Neutrophil (primary cell): ENCODE data around the gene TFAP2B.

Experiments used
- H3K27ac ChIP-seq: fragments of 200-600 bp; sonication (generic); 2 replicates; pipeline ENCODE4 v1.5.1; 2016; ENCODE audit warnings: mild to moderate bottlenecking, moderate library complexity
- H3K27me3 ChIP-seq: fragments of 200-600 bp; sonication (generic); 2 replicates; pipeline ENCODE4 v1.6.0; 2016; ENCODE audit warnings: mild to moderate bottlenecking
- H3K36me3 ChIP-seq: fragments of 200-600 bp; sonication (generic); 2 replicates; pipeline ENCODE4 v1.5.1; 2017
- H3K4me1 ChIP-seq, 2 experiments: fragments of 200-600 bp in 1 of 2; sonication (generic) in 1 of 2; 1 replicate in 1 of 2; 2 replicates in 1 of 2; pipeline versions ENCODE4 v1.5.1 to v1.6.1; 2013 to 2016; ENCODE audit warnings: low read depth in 1 of 2, low read length in 1 of 2, mild to moderate bottlenecking in 1 of 2, moderate library complexity in 1 of 2; ENCODE audit not compliant: control insufficient read depth in 1 of 2, insufficient read depth in 1 of 2
- H3K4me3 ChIP-seq, 2 experiments: fragments of 200-600 bp in 1 of 2; sonication (generic) in 1 of 2; 1 replicate in 1 of 2; 2 replicates in 1 of 2; pipeline ENCODE4 v1.5.1; 2013 to 2016; ENCODE audit warnings: low read depth in 1 of 2, low read length in 1 of 2, mild to moderate bottlenecking in 1 of 2, moderate library complexity in 1 of 2
- H3K9me3 ChIP-seq: fragments of 200-600 bp; sonication (generic); 2 replicates; pipeline ENCODE4 v1.5.1; 2016
- CTCF ChIP-seq: fragments of 200-600 bp; sonication (generic); IDR thresholded peaks from 2 replicates; pipeline ENCODE4 v1.5.1; 2016; ENCODE audit warnings: antibody characterized with exemption

The TFAP2B gene

GRCh38 chr6:50829049-50829448 is 10.4 kb downstream of the TFAP2B start:
- Histone ChIP-seq H3K27me3 (peaks cover 100% of the 10 kb centered on the region), H3K9me3 (no peaks in the 10 kb centered on the region), H3K36me3 (no peaks in the 10 kb centered on the region), H3K4me1 (no peaks in the 10 kb centered on the region), H3K4me3 (no peak overlapping the region), H3K27ac (no peak overlapping the region)
- no peak for TF ChIP-seq CTCF

GRCh38 chr6:50829898-50830444 is 11.3 kb downstream of the TFAP2B start:
- no peak for TF ChIP-seq CTCF

GRCh38 chr6:50831186-50831585 is 12.5 kb downstream of the TFAP2B start:
- Histone ChIP-seq H3K4me3 (no peak overlapping the region), H3K9me3 (no peaks in the 10 kb centered on the region), H3K36me3 (no peaks in the 10 kb centered on the region), H3K4me1 (no peaks in the 10 kb centered on the region), H3K27me3 (peaks cover 100% of the 10 kb centered on the region), H3K27ac (no peak overlapping the region)
- TF ChIP-seq CTCF, result no peak

More at GRCh38 chr6:50829898-50830444, 11.3 kb downstream of the TFAP2B start:
- H3K27ac ChIP-seq, result no peak overlapping the region
- H3K36me3 ChIP-seq, result no peaks in the 10 kb centered on the region
- H3K4me1 ChIP-seq, result no peaks in the 10 kb centered on the region
- no peaks in the 10 kb centered on the region for H3K9me3 ChIP-seq
- no peak overlapping the region for H3K4me3 ChIP-seq
- peaks cover 100% of the 10 kb centered on the region for H3K27me3 ChIP-seq

GRCh38 chr6:50832912-50833311 is 14.2 kb downstream of the TFAP2B start:
- TF ChIP-seq CTCF, result no peak
- Histone ChIP-seq H3K27me3 (peaks cover 100% of the 10 kb centered on the region), H3K36me3 (no peaks in the 10 kb centered on the region), H3K4me1 (no peaks in the 10 kb centered on the region), H3K9me3 (no peaks in the 10 kb centered on the region), H3K4me3 (no peak overlapping the region), H3K27ac (no peak overlapping the region)

- H3K4me1 ChIP-seq, result no peaks in the 10 kb centered on the region
- H3K27ac ChIP-seq, result no peak overlapping the region
- TF ChIP-seq CTCF, result no peak
- H3K9me3 ChIP-seq, result no peaks in the 10 kb centered on the region
- H3K4me3 ChIP-seq, result no peak overlapping the region
- H3K36me3 ChIP-seq, result no peaks in the 10 kb centered on the region
- peaks cover 100% of the 10 kb centered on the region for H3K27me3 ChIP-seq
These were observed 16.3 kb downstream of the TFAP2B start for GRCh38 chr6:50834929-50835410.
